Ecto neural progenitor cell (in vitro differentiated cells): Measurements from ENCODE around the gene MAPK1.
"Not testable (repeated sequence)": the region's sequence is repeated elsewhere in the genome, so short reads cannot be mapped to it uniquely, and the experiment has no call there.

ENCODE experiments used
- DNase-seq: peaks from one replicate; pipeline ENCODE4 v3.0.0-alpha.2; 2018; ENCODE audit warnings: low spot score

The MAPK1 gene

GRCh38 chr22:21725956-21726649 is 141.3 kb downstream of the MAPK1 start:
- no peak for DNase-seq

GRCh38 chr22:21724496-21724895 is 142.9 kb downstream of the MAPK1 start:
- DNase-seq, result not testable (repeated sequence)

- DNase-seq, result not testable (repeated sequence)
Observed at GRCh38 chr22:21721195-21721852, 146.1 kb downstream of the MAPK1 start.

- DNase-seq, result not testable (repeated sequence)
Observed at GRCh38 chr22:21720191-21720859, 147.1 kb downstream of the MAPK1 start.

- DNase-seq, result no peak
Observed at GRCh38 chr22:21719024-21719423, 148.4 kb downstream of the MAPK1 start.

- DNase-seq, result no peak
Observed at GRCh38 chr22:21718499-21718898, 148.9 kb downstream of the MAPK1 start.

- not testable (repeated sequence) for DNase-seq
Observed at GRCh38 chr22:21716395-21717122, 150.9 kb downstream of the MAPK1 start.

- DNase-seq, result no peak
Observed at GRCh38 chr22:21714786-21715185, 152.7 kb downstream of the MAPK1 start.

- DNase-seq, result no peak
Observed at GRCh38 chr22:21714059-21714770, 153.2 kb downstream of the MAPK1 start.

- no peak for DNase-seq
Observed at GRCh38 chr22:21713428-21714058, 153.9 kb downstream of the MAPK1 start.

GRCh38 chr22:21712751-21713427 is 154.6 kb downstream of the MAPK1 start:
- DNase-seq, result peak; percentile 70

- DNase-seq, result no peak
Observed at GRCh38 chr22:21711851-21712250, 155.6 kb downstream of the MAPK1 start.

GRCh38 chr22:21710156-21710555 is 157.3 kb downstream of the MAPK1 start:
- no peak for DNase-seq

GRCh38 chr22:21709688-21710087 is 157.8 kb downstream of the MAPK1 start:
- DNase-seq, result no peak

- DNase-seq, result no peak
Observed at GRCh38 chr22:21708960-21709359, 158.5 kb downstream of the MAPK1 start.

- DNase-seq, result no peak
Observed at GRCh38 chr22:21707677-21708076, 159.8 kb downstream of the MAPK1 start.
